Dendritic cell treated with granulocyte-macrophage colony-stimulating factor and Interleukin-4, amounts not matched to agents 40 ng/mL and 50 ng/mL, for 4 days (primary cell): ENCODE measurements around the gene NMB.

Experiments
- H3K27ac Mint-ChIP-seq: one replicate; pipeline ENCODE4 v1.8.0; 2022; ENCODE audit warnings: mild to moderate bottlenecking, mixed read lengths
- H3K27me3 Mint-ChIP-seq: one replicate; pipeline ENCODE4 v1.8.0; 2022; ENCODE audit warnings: mild to moderate bottlenecking, mixed read lengths
- H3K36me3 Mint-ChIP-seq: one replicate; pipeline ENCODE4 v1.8.0; 2022; ENCODE audit warnings: low read depth, mixed read lengths
- H3K4me1 Mint-ChIP-seq: one replicate; pipeline ENCODE4 v1.8.0; 2022; ENCODE audit warnings: low read depth, mixed read lengths
- H3K4me3 Mint-ChIP-seq: one replicate; pipeline ENCODE4 v1.8.0; 2022; ENCODE audit warnings: mild to moderate bottlenecking, moderate library complexity, mixed read lengths
- H3K9me3 Mint-ChIP-seq: one replicate; pipeline ENCODE4 v1.8.0; 2022; ENCODE audit warnings: mixed read lengths
- intact Hi-C: fragments of 100-400 bp; cut with micrococcal nuclease; formaldehyde crosslinking; loops from one replicate; pipeline ENCODE4 v1.15.0; 2022

NMB gene

DNA sequence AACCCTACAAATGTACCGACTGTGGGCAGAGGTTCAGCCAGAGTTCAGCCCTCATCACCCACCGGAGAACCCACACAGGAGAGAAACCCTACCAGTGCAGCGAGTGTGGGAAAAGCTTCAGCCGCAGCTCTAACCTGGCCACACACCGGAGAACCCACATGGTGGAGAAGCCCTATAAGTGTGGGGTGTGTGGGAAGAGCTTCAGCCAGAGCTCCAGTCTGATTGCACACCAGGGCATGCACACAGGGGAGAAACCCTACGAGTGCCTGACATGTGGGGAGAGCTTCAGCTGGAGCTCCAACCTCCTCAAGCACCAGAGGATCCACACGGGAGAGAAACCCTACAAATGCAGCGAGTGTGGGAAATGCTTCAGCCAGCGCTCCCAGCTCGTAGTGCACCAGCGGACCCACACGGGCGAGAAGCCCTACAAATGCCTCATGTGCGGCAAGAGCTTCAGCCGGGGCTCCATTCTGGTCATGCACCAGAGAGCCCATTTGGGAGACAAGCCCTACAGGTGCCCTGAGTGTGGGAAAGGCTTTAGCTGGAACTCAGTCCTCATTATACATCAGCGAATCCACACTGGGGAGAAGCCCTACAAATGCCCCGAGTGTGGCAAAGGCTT, 36.5 kb downstream of the NMB start:
- Mint-ChIP-seq H3K36me3 (peaks cover 41% of the 10 kb centered on the region), H3K27me3 (no peaks in the 10 kb centered on the region), H3K4me3 (no peak overlapping the region), H3K27ac (no peak overlapping the region), H3K9me3 (peaks cover 27% of the 10 kb centered on the region), H3K4me1 (peaks cover 14% of the 10 kb centered on the region)
- intact Hi-C loops, result no loop called here

DNA sequence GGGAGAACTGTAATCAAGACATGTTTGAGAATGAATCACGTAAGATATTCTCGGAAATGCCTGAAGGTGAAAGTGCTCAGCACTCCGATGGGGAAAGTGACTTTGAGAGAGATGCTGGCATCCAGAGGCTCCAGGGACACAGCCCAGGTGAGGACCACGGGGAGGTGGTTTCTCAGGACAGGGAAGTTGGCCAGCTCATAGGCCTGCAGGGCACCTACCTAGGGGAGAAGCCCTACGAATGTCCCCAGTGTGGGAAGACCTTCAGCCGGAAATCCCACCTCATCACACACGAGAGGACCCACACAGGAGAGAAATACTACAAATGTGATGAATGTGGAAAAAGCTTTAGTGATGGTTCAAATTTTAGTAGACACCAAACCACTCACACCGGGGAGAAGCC, 37.4 kb downstream of the NMB start:
- H3K27ac Mint-ChIP-seq, result no peak overlapping the region
- H3K4me1 Mint-ChIP-seq, result peaks cover 23% of the 10 kb centered on the region
- H3K4me3 Mint-ChIP-seq, result no peak overlapping the region
- peaks cover 27% of the 10 kb centered on the region for H3K9me3 Mint-ChIP-seq
- H3K27me3 Mint-ChIP-seq, result no peaks in the 10 kb centered on the region
- intact Hi-C loops, result no loop called here
- peaks cover 44% of the 10 kb centered on the region for H3K36me3 Mint-ChIP-seq

DNA sequence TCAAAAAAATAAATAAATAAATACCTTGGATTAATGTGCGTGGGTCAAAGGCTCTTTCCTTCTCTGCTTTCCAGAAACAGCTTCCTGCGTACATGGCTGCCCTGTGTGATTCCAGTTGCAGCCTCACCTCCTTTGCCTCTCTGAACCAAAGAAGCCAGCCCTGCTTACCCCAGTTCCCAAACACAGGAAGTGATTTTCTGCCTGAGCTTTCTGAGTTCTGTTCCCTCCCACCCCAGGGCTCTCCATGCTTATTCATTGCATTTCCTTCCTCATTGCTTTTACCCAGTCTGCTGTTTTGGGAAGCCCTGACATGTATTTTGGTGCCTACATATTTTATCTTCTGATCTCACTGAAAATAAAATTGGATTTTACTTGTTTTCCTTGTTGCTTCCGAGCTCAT, 41.8 kb downstream of the NMB start:
- no peaks in the 10 kb centered on the region for H3K27me3 Mint-ChIP-seq
- intact Hi-C loops, result no loop called here
- peaks cover 32% of the 10 kb centered on the region for H3K4me1 Mint-ChIP-seq
- H3K9me3 Mint-ChIP-seq, result peaks cover 12% of the 10 kb centered on the region
- H3K4me3 Mint-ChIP-seq, result peak overlapping the region; percentile 59
- peaks cover 17% of the 10 kb centered on the region for H3K36me3 Mint-ChIP-seq
- peak overlapping the region; percentile 89 for H3K27ac Mint-ChIP-seq

DNA sequence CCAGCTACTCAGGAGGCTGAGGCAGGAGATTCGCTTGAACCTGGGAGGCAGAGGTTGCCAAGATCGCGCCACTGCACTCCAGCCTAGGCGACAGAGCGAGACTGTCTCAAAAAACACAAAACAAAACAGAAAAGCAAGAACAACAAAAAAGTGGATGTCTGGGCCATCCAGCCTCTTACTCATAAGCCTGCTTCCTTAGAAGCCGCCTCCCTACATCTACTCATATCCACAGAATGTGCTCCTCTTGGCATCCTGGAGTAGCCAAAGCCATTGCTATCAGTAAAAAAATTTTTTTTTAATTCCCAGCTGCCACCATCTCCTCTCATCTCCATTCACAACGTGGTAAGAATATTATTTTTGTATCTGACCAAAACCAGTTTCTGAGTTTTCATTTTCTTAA, 46.4 kb downstream of the NMB start:
- Mint-ChIP-seq H3K9me3 (no peaks in the 10 kb centered on the region), H3K4me1 (peaks cover 31% of the 10 kb centered on the region), H3K27me3 (no peaks in the 10 kb centered on the region), H3K27ac (no peak overlapping the region), H3K36me3 (peaks cover 23% of the 10 kb centered on the region), H3K4me3 (no peak overlapping the region)
- intact Hi-C loops, result no loop called here

DNA sequence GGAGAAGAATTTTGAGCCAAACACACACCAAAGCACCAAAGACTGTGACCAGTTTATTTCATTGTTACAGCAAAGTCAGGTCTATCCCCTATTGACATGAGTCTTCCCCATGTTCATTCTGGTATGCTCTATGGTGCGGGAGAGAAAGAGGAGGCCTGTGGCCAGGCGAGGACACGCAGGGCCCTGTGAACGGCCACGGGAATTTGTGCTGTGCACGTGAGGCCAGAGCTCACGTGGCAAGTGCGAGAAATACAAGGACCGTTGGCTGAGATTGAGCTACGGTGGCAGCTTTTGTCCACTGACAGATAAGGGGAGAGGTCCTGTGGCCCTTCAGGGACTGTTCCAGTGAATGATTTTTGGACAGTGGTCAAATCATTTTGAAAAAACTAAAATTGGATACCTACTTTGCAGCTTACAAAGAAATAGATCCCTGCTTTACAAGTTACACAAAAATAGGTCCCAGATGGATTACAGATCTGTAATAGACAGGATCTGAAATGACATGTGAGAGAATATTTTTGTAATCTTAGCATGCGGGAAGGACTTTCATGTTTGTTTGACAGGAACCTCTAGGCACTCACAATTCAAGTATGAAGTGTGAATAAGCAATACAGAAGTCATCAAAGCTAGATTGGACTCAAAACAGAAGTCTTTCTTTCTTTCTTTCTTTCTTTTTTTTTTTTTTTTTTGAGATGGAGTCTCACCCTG, 48.0 kb downstream of the NMB start:
- peaks cover 33% of the 10 kb centered on the region for H3K36me3 Mint-ChIP-seq
- H3K4me1 Mint-ChIP-seq, result peaks cover 27% of the 10 kb centered on the region
- intact Hi-C loops, result no loop called here
- no peaks in the 10 kb centered on the region for H3K27me3 Mint-ChIP-seq
- no peak overlapping the region for H3K27ac Mint-ChIP-seq
- H3K9me3 Mint-ChIP-seq, result no peaks in the 10 kb centered on the region
- H3K4me3 Mint-ChIP-seq, result no peak overlapping the region

DNA sequence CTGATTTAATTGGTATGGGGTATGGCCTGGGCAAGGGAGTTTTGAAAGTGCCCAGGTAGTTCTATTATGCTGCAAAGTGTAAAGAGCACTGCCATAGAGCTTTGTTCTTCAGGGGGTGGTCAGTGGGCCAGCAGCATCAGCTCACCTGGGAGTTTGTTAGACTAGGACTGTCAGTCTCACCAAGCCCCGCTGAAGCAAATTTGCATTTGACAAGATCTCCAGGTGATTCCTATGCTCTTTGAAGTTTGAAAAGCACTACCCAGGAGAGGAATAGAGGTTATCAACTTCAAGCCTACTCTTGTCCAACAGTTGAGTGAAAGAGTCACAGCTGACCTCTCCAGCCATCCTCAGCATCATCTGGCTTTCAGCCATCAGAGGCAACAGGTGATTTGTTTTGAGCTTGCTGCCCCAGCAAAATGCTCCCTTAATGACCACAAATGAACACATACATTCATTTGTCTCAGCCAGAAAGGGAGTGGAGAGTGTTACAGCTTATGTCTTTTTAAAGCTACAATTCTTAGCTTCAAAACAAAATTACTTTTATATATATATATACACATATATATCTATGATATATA, 49.2 kb downstream of the NMB start:
- no peak overlapping the region for H3K27ac Mint-ChIP-seq
- no peaks in the 10 kb centered on the region for H3K27me3 Mint-ChIP-seq
- no peaks in the 10 kb centered on the region for H3K9me3 Mint-ChIP-seq
- intact Hi-C loops, result no loop called here
- no peak overlapping the region for H3K4me3 Mint-ChIP-seq
- peaks cover 24% of the 10 kb centered on the region for H3K4me1 Mint-ChIP-seq
- peaks cover 42% of the 10 kb centered on the region for H3K36me3 Mint-ChIP-seq

DNA sequence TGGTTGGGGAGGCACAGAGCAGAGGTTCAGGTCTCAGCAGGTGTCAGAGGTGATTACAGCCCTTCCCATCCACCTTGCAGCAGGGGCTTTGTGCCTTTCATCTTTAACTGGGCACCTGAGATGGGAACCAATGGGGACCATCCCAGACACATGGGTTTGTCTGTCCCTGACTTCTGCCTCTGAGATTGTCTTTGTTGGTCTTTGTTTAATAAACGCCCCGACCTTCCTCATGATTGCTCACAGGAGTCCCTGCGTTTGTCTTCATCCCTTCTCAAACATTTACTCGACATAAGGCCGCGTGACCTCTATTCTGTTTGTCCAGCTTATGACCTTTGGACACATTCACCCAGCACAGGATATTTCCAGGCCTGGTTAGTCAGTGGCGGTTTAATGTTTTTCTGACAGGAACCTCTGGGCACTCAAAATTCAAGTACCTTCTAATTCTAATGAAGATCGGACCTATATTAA, 51.3 kb downstream of the NMB start:
- Mint-ChIP-seq H3K36me3 (peaks cover 48% of the 10 kb centered on the region), H3K4me1 (peaks cover 29% of the 10 kb centered on the region), H3K9me3 (no peaks in the 10 kb centered on the region), H3K27me3 (no peaks in the 10 kb centered on the region), H3K4me3 (no peak overlapping the region), H3K27ac (no peak overlapping the region)
- intact Hi-C loops, result no loop called here

DNA sequence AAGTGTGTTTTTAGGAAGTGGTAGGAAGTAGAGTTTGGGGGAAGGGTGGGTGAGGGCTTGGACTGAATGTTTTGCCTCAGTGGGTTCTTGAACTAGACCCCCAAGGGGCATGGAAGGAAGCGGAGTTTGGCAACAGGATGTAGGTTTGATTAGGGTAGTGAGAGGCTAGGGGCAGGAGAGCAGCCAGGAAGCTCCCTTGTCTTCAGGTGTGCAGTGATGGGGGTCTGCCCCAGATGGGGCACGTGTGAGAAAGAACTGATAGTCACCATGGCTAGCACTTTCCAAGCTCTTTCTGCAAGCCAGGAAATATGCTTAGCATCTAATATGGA, 52.5 kb downstream of the NMB start:
- Mint-ChIP-seq H3K27ac (no peak overlapping the region), H3K9me3 (no peaks in the 10 kb centered on the region), H3K36me3 (peaks cover 56% of the 10 kb centered on the region), H3K27me3 (no peaks in the 10 kb centered on the region), H3K4me1 (peaks cover 34% of the 10 kb centered on the region), H3K4me3 (no peak overlapping the region)
- intact Hi-C loops, result no loop called here
